ENCODE data around the gene ZFP64.
"Not testable (repeated sequence)": the region's sequence is repeated elsewhere in the genome, so short reads cannot be mapped to it uniquely, and the experiment has no call there.

Gene ZFP64

DNA sequence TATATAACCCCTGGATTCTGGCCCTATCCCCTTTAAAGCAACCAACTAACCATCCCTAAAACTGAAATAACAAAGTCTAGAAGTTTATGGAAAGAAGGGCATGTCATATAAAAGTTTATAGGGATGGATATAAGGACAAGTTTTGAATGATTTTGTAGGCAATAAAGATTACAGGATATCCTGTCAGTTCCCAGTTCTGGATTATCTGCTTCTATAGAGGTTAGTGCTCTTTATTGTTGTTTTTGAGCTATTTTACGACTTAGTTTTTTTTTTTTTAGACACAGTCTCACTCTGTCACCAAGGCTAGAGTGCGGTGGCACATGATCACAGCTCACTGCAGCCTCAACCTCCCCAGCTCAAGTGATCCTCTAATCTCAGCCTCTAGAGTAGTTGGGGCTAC, 48.3 kb downstream of the ZFP64 start:
- no peak for DNase-seq (ENCODE audit: low read depth)
- H3K4me3 ChIP-seq (ENCODE audit: low read length): no peak overlapping the region
- TF ChIP-seq, protein P1, sequence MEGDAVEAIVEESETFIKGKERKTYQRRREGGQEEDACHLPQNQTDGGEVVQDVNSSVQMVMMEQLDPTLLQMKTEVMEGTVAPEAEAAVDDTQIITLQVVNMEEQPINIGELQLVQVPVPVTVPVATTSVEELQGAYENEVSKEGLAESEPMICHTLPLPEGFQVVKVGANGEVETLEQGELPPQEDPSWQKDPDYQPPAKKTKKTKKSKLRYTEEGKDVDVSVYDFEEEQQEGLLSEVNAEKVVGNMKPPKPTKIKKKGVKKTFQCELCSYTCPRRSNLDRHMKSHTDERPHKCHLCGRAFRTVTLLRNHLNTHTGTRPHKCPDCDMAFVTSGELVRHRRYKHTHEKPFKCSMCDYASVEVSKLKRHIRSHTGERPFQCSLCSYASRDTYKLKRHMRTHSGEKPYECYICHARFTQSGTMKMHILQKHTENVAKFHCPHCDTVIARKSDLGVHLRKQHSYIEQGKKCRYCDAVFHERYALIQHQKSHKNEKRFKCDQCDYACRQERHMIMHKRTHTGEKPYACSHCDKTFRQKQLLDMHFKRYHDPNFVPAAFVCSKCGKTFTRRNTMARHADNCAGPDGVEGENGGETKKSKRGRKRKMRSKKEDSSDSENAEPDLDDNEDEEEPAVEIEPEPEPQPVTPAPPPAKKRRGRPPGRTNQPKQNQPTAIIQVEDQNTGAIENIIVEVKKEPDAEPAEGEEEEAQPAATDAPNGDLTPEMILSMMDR (conservative IDR thresholded peaks at IDR 0.05; ENCODE audit: low read depth, low read length): no peak

DNA sequence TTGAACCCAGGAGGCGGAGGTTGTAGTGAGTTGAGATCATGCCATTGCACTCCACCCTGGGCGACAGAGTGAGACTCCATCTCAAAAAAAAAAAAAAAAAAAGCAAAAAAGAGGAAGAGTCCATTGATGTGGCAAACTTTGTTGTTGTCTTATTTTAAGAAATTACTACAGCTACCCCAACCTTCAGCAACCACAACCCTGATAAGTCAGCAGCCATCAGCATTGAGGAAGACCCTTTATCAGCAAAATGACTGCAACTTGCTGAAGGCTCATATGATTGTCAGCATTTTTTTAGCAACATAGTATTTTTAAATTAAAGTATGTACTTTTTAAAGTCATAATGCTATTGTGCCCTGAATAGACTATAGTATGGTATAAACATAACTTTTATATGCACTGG, 48.8 kb downstream of the ZFP64 start:
- TF ChIP-seq, protein P1 (conservative IDR thresholded peaks at IDR 0.05; ENCODE audit: low read depth, low read length): no peak

DNA sequence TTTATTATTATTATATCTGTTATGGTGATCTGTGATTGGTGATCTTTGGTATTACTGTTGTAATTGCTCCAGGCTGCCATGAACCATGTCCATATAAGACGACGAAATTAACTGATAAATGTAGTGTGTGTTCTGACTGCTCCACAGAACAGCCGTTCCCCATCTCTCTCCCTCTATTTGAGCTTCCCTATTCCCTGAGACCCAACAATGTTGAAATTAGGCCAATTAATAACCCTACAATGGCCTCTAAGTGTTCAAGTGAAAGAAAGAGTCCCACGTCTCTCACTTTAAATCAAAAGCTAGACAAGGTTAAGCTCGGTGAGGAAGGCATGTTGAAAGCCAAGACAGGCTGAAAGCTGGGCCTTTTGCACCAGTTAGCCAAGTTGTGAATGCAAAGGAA, 51.6 kb downstream of the ZFP64 start:
- H3K4me3 ChIP-seq (ENCODE audit: low read length): no peak overlapping the region
- TF ChIP-seq, protein P1 (conservative IDR thresholded peaks at IDR 0.05; ENCODE audit: low read depth, low read length): no peak
- DNase-seq (ENCODE audit: low read depth): no peak

More for the DNA sequence above, 48.8 kb downstream of the ZFP64 start:
- DNase-seq (ENCODE audit: low read depth): no peak
- H3K4me3 ChIP-seq (ENCODE audit: low read length): no peak overlapping the region

DNA sequence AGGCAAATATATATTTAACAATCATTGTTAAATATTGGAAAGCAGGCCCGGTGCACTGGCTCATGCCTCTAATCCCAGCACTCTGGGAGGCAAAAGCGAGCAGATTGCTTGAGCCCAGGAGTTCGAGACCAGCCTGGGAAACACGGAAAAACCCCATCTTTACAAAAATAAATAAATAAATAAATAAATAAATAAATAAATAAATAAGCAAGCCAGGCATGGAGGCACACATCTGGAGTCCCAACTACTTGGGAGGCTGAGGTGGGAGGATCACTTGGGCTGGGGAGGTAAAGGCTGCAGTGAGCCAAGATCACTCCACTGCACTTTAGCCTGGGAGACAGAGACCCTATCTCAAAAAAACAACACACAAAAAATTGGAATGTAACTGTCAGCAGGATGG, 53.7 kb downstream of the ZFP64 start:
- no peak overlapping the region for H3K4me3 ChIP-seq (ENCODE audit: low read length)
- no peak for DNase-seq (ENCODE audit: low read depth)
- TF ChIP-seq, protein P1 (conservative IDR thresholded peaks at IDR 0.05; ENCODE audit: low read depth, low read length): no peak

DNA sequence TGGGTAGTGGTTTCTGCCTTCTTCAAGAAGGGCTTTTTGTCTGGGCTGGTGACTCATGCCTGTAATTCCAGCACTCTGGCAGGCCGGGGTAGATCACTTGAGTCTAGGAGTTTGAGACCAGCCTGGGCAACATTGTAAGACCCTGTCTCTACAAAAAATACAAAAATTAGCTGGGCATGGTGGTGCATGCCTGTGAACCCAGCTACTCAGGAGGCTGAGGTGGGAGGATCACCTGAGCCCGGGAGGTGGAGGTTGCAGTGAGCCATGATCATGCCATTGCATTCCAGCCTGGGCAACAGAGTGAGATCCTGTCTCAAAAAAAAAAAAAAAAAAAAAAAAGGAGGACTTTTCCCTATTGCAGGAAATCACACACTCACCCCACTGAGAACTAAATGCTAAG, 57.9 kb downstream of the ZFP64 start:
- not testable (repeated sequence) for DNase-seq (ENCODE audit: low read depth)

GRCh38 chr20:52132337-52132736, 59.2 kb downstream of the ZFP64 start:
- TF ChIP-seq, protein P1 (conservative IDR thresholded peaks at IDR 0.05; ENCODE audit: low read depth, low read length): no peak
- no peak overlapping the region for H3K4me3 ChIP-seq (ENCODE audit: low read length)
- no peak for DNase-seq (ENCODE audit: low read depth)

More for the DNA sequence above, 57.9 kb downstream of the ZFP64 start:
- not testable (repeated sequence) for H3K4me3 ChIP-seq (ENCODE audit: low read length)

GRCh38 chr20:52131048-52131643, 60.4 kb downstream of the ZFP64 start:
- H3K4me3 ChIP-seq (ENCODE audit: low read length): no peak overlapping the region
- TF ChIP-seq, protein P1 (conservative IDR thresholded peaks at IDR 0.05; ENCODE audit: low read depth, low read length): no peak
- no peak for DNase-seq (ENCODE audit: low read depth)

Data from retinal pigment epithelial cell (primary cell).